A549 (cell line): ENCODE measurements around the gene TMEM225B. TPM values are rescaled to one million over a fixed set of nuclear protein-coding genes. Genes with fewer than 3 reads are reported as not detected.

Experiments used
- ATAC-seq, 2 experiments: fragments of 200-7000 bp in 1 of 2; fragments of >200 bp in 1 of 2; cut with Nextera tagmentation in 1 of 2; cut with Tn5 transposase in 1 of 2; 3 replicates each; pipeline versions ENCODE4 v1.8.0 to v1.9.1; 2018 to 2020; ENCODE audit warnings: mild to moderate bottlenecking in 1 of 2, moderate library complexity in 1 of 2
- CTCF ChIA-PET: fragments of 300-600 bp; sonication (Branson Sonifier 250); formaldehyde crosslinking; extraction: SDS; loops from one replicate; lab custom pipeline; 2021; ENCODE audit warnings: antibody characterized with exemption, inconsistent platforms; lab: Yijun Ruan, JAX
- POLR2A ChIA-PET: fragments of 350-600 bp; formaldehyde crosslinking; extraction: SDS; loops from one replicate; lab custom pipeline; 2021; ENCODE audit warnings: antibody characterized with exemption, inconsistent platforms; lab: Yijun Ruan, JAX
- DNase-seq, 2 experiments: peaks; one replicate each; pipeline versions ENCODE4 v3.0.0 to v3.0.0-alpha.2; 2011 to 2016; ENCODE audit warnings: low read depth in 1 of 2, low spot score in 1 of 2
- FAIRE-seq: peaks from 2 replicates; lab custom pipeline; 2011; peaks lifted over from hg19 to GRCh38; lab: Jason Lieb, UNC
- H3K27ac ChIP-seq, 2 experiments: fragments of >200 bp; sonication (Bioruptor Twin); formaldehyde crosslinking; 3 replicates each; pipeline ENCODE4 v1.5.1; 2016 to 2017
- H3K4me1 ChIP-seq: fragments of >200 bp; sonication (Bioruptor Twin); formaldehyde crosslinking; 3 replicates; pipeline ENCODE4 v1.6.1; 2016
- H3K4me2 ChIP-seq: fragments of >200 bp; sonication (Bioruptor Twin); formaldehyde crosslinking; 3 replicates; pipeline ENCODE4 v1.6.1; 2016
- H3K4me3 ChIP-seq: fragments of >200 bp; sonication (Bioruptor Twin); formaldehyde crosslinking; 3 replicates; pipeline ENCODE4 v1.5.1; 2016
- H3K9me3 ChIP-seq: fragments of >200 bp; sonication (Bioruptor Twin); formaldehyde crosslinking; 3 replicates; pipeline ENCODE4 v1.6.1; 2016
- BHLHE40 ChIP-seq: IDR thresholded peaks from 2 replicates; pipeline ENCODE4 v1.6.1; 2012; ENCODE audit warnings: low read depth, low read length, inconsistent platforms
- CBX8 ChIP-seq: fragments of 200-600 bp; sonication (generic); IDR thresholded peaks from 2 replicates; pipeline ENCODE4 v1.6.1; 2016
- CEBPB ChIP-seq, 2 experiments: fragments of >200 bp in 1 of 2; sonication (Bioruptor Twin) in 1 of 2; formaldehyde crosslinking in 1 of 2; IDR thresholded peaks; 2 replicates each; pipeline ENCODE4 v1.6.1; 2012 to 2016
- CHD2 ChIP-seq: fragments of 150-350 bp; IDR thresholded peaks from 2 replicates; pipeline ENCODE4 v1.6.1; 2014; ENCODE audit warnings: low read length; ENCODE audit not compliant: partially characterized antibody
- E2F6 ChIP-seq: IDR thresholded peaks from 2 replicates; pipeline ENCODE4 v1.6.1; 2012; ENCODE audit warnings: low read depth, borderline replicate concordance
- EHF ChIP-seq: fragments of 250-450 bp; sonication (Bioruptor Pico); IDR thresholded peaks from 2 replicates; pipeline ENCODE4 v1.5.0; 2020; ENCODE audit warnings: mild to moderate bottlenecking
- ELK1 ChIP-seq: fragments of 150-350 bp; IDR thresholded peaks from 2 replicates; pipeline ENCODE4 v1.6.1; 2014; ENCODE audit warnings: low read depth, mild to moderate bottlenecking, low read length
- ESRRA ChIP-seq: fragments of 150-350 bp; IDR thresholded peaks from 2 replicates; pipeline ENCODE4 v1.6.1; 2014; ENCODE audit warnings: mild to moderate bottlenecking, low read length, borderline replicate concordance
- FOSL2 ChIP-seq, 2 experiments: fragments of 450-650 bp in 1 of 2; fragments of >200 bp in 1 of 2; sonication (Bioruptor Twin) in 1 of 2; formaldehyde crosslinking; IDR thresholded peaks; 2 replicates each; pipeline versions ENCODE4 v1.5.0 to v1.6.1; 2016 to 2020; ENCODE audit warnings: mild to moderate bottlenecking in 1 of 2, moderate library complexity in 1 of 2
- FOXS1 ChIP-seq: fragments of 250-450 bp; sonication (Bioruptor Pico); IDR thresholded peaks from 2 replicates; pipeline ENCODE4 v1.5.0; 2020; ENCODE audit warnings: mild to moderate bottlenecking, moderate library complexity
- HDAC2 ChIP-seq: fragments of 200-600 bp; sonication (generic); IDR thresholded peaks from 2 replicates; pipeline ENCODE4 v1.6.1; 2016
- HES2 ChIP-seq: fragments of >200 bp; sonication (Bioruptor Twin); formaldehyde crosslinking; IDR thresholded peaks from 2 replicates; pipeline ENCODE4 v1.6.1; 2016
- HEYL ChIP-seq: fragments of 250-450 bp; sonication (Bioruptor Pico); IDR thresholded peaks from 2 replicates; pipeline ENCODE4 v1.8.0; 2021; ENCODE audit warnings: mild to moderate bottlenecking, moderate library complexity
- JUN ChIP-seq, 2 experiments: fragments of >200 bp; sonication (Bioruptor Twin); formaldehyde crosslinking; IDR thresholded peaks; 2 replicates in 1 of 2; 3 replicates in 1 of 2; pipeline ENCODE4 v1.6.1; 2016 to 2017
- JUNB ChIP-seq: fragments of >200 bp; sonication (Bioruptor Twin); formaldehyde crosslinking; IDR thresholded peaks from 2 replicates; pipeline ENCODE4 v1.6.1; 2016
- MAFK ChIP-seq: fragments of 450-650 bp; IDR thresholded peaks from 2 replicates; pipeline ENCODE4 v1.6.1; 2014; ENCODE audit not compliant: partially characterized antibody
- NPAS2 ChIP-seq: fragments of 250-450 bp; sonication (Bioruptor Pico); IDR thresholded peaks from 2 replicates; pipeline ENCODE4 v1.8.0; 2022; ENCODE audit warnings: mild to moderate bottlenecking, moderate library complexity, borderline replicate concordance
- POLR2A ChIP-seq: IDR thresholded peaks from 2 replicates; pipeline ENCODE4 v1.6.1; 2012; ENCODE audit warnings: mild to moderate bottlenecking, low read length
- POLR2AphosphoS2 ChIP-seq: conservative IDR thresholded peaks from 2 replicates; pipeline ENCODE4 v1.6.1; 2012; ENCODE audit warnings: low read length, improper control_type of control experiment, inconsistent platforms
- RAD21 ChIP-seq, 2 experiments: fragments of >200 bp in 1 of 2; sonication (Bioruptor Twin) in 1 of 2; formaldehyde crosslinking in 1 of 2; IDR thresholded peaks in 1 of 2; conservative IDR thresholded peaks in 1 of 2; 2 replicates in 1 of 2; 3 replicates in 1 of 2; pipeline ENCODE4 v1.6.1; 2012 to 2018; ENCODE audit warnings: inconsistent platforms in 1 of 2
- RCOR1 ChIP-seq: fragments of 150-350 bp; IDR thresholded peaks from 2 replicates; pipeline ENCODE4 v1.6.1; 2014; ENCODE audit warnings: antibody characterized with exemption, low read length, low read depth
- REST ChIP-seq: fragments of 200-600 bp; sonication (generic); IDR thresholded peaks from 2 replicates; pipeline ENCODE4 v1.6.1; 2016; ENCODE audit warnings: antibody characterized with exemption, mild to moderate bottlenecking, moderate library complexity
- RFX5 ChIP-seq: fragments of 450-650 bp; IDR thresholded peaks from 2 replicates; pipeline ENCODE4 v1.7.1; 2014; ENCODE audit warnings: antibody characterized with exemption, mild to moderate bottlenecking, moderate library complexity
- SMC3 ChIP-seq: fragments of >200 bp; sonication (Bioruptor Twin); formaldehyde crosslinking; IDR thresholded peaks from 3 replicates; pipeline ENCODE4 v1.6.1; 2018; ENCODE audit warnings: inconsistent platforms
- SREBF2 ChIP-seq: fragments of 450-650 bp; IDR thresholded peaks from 2 replicates; pipeline ENCODE4 v1.6.1; 2014; ENCODE audit warnings: mild to moderate bottlenecking, moderate library complexity
- TFCP2L1 ChIP-seq: fragments of 250-450 bp; sonication (Bioruptor Pico); IDR thresholded peaks from 2 replicates; pipeline ENCODE4 v1.5.0; 2021; ENCODE audit warnings: mild to moderate bottlenecking
- TP53 ChIP-seq: fragments of 250-450 bp; sonication (Bioruptor Pico); IDR thresholded peaks from 2 replicates; pipeline ENCODE4 v1.5.0; 2021; ENCODE audit warnings: mild to moderate bottlenecking, moderate library complexity
- ZC3H11A ChIP-seq: fragments of 450-650 bp; IDR thresholded peaks from 2 replicates; pipeline ENCODE4 v1.6.1; 2014; ENCODE audit warnings: antibody characterized with exemption, mild to moderate bottlenecking
- ZFP36 ChIP-seq: fragments of 450-650 bp; IDR thresholded peaks from 2 replicates; pipeline ENCODE4 v1.6.1; 2014; ENCODE audit warnings: borderline replicate concordance; ENCODE audit not compliant: partially characterized antibody
- ZSCAN20 ChIP-seq: fragments of 250-450 bp; sonication (Bioruptor Pico); IDR thresholded peaks from 2 replicates; pipeline ENCODE4 v1.8.0; 2022; ENCODE audit warnings: mild to moderate bottlenecking, moderate library complexity
- WGBS: methylation state at CpG from one replicate; pipeline ENCODE4 v1.1.6; 2017; ENCODE audit errors: missing lambda C conversion rate; 5-methylcytosine and 5-hydroxymethylcytosine counted together
- polyA plus RNA-seq, 4 experiments: library from polyadenylated mRNA; depleted of rRNA in 3 of 4; stranded (reverse); fragments of >200 nt; fragmentation: RNase III in 1 of 4; extraction: RNeasy Plus Mini Kit Qiagen cat#74134 plus additional on column Dnase treatment in 1 of 4; gene quantifications; 2 replicates in 3 of 4; 3 replicates in 1 of 4; pipeline ENCODE4 v1.2.3, GENCODE V29; 2011 to 2017

TMEM225B gene
- polyA plus RNA-seq, 2 of the 4 experiments (the other 2 are of a cell fraction), result 0.59 to 5.4 TPM

- CTCF ChIA-PET, result interaction anchor here (0.7 kb wide), 1 partner anchor 10 kb away, joined by 4 read pairs; no protein-coding TSS in a partner anchor
- TF ChIP-seq FOXS1 (CRISPR knock-in tag), result no peak
- no peak for TF ChIP-seq ZFP36
- TF ChIP-seq BHLHE40, result no peak
- no peak for TF ChIP-seq REST
- no peak for TF ChIP-seq CHD2
- no peak for TF ChIP-seq SREBF2
- TF ChIP-seq HEYL (CRISPR knock-in tag), result no peak
- no peak for TF ChIP-seq JUNB
- TF ChIP-seq FOSL2 (IDR thresholded peaks at IDR 0.05), result no peak
- TF ChIP-seq FOSL2 (CRISPR knock-in tag; IDR thresholded peaks at IDR 0.05), result no peak
- Histone ChIP-seq H3K4me1 (no peaks in the 10 kb centered on the region), H3K4me3 (no peak overlapping the region), H3K9me3 (no peaks in the 10 kb centered on the region), H3K4me2 (no peak overlapping the region), H3K27ac (no peak overlapping the region)
- no peak for ATAC-seq
- WGBS, result 96% methylated on average over 23 of the region's 23 CpGs
- POLR2A ChIA-PET, result no interaction called here
- DNase-seq, result no peak
- no peak for FAIRE-seq
Measured at GRCh38 chr7:99638731-99639130, 40.7 kb downstream of the TMEM225B start.

GRCh38 chr7:99639267-99639666 is 41.2 kb downstream of the TMEM225B start:
- Histone ChIP-seq H3K4me1 (no peaks in the 10 kb centered on the region), H3K9me3 (no peaks in the 10 kb centered on the region), H3K4me3 (no peak overlapping the region), H3K27ac (no peak overlapping the region), H3K4me2 (no peak overlapping the region)
- DNase-seq, result no peak
- no peak for ATAC-seq
- ChIA-PET POLR2A (no interaction called here), CTCF (interaction anchor here (0.6 to 2.2 kb wide), 2 partner anchors 8 to 124 kb away, joined by 3 to 9 read pairs; no protein-coding TSS in a partner anchor)
- TF ChIP-seq TFCP2L1 (CRISPR knock-in tag) (no peak), RCOR1 (no peak), HDAC2 (no peak), RAD21 (conservative IDR thresholded peaks at IDR 0.05 in 1 of 2, IDR thresholded peaks at IDR 0.05 in 1 of 2) (no peak), NPAS2 (no peak), CEBPB (IDR thresholded peaks at IDR 0.05) (no peak), RFX5 (no peak), ELK1 (no peak), E2F6 (no peak), BHLHE40 (no peak)
- no peak for FAIRE-seq

GRCh38 chr7:99642027-99642426 is 44.0 kb downstream of the TMEM225B start:
- DNase-seq (no peak), FAIRE-seq (no peak), ATAC-seq (no peak)
- Histone ChIP-seq H3K4me1 (no peaks in the 10 kb centered on the region), H3K27ac (no peak overlapping the region), H3K9me3 (peaks cover 3% of the 10 kb centered on the region; the same call in 2 of the 3 replicates), H3K4me3 (no peak overlapping the region), H3K4me2 (no peak overlapping the region)
- ChIA-PET CTCF (interaction anchor here (1.0 to 2.1 kb wide), 4 partner anchors 11 to 198 kb away, joined by 3 to 4 read pairs (median 4); partner anchors contain the start of gene ZSCAN25), POLR2A (no interaction called here)
- 84% methylated on average over 1 of the region's 1 CpG for WGBS
- TF ChIP-seq ZC3H11A (no peak), ELK1 (no peak), MAFK (no peak), HDAC2 (no peak), ESRRA (no peak), EHF (CRISPR knock-in tag) (no peak), JUNB (no peak), TP53 (CRISPR knock-in tag) (no peak), SMC3 (no peak), CBX8 (no peak), JUN (IDR thresholded peaks at IDR 0.05) (no peak), FOXS1 (CRISPR knock-in tag) (no peak), CEBPB (IDR thresholded peaks at IDR 0.05) (no peak), HES2 (no peak), ZSCAN20 (no peak), POLR2A (no peak), POLR2AphosphoS2 (no peak)
